Measurements from ENCODE around the gene PHLDB1.

The PHLDB1 gene

DNA sequence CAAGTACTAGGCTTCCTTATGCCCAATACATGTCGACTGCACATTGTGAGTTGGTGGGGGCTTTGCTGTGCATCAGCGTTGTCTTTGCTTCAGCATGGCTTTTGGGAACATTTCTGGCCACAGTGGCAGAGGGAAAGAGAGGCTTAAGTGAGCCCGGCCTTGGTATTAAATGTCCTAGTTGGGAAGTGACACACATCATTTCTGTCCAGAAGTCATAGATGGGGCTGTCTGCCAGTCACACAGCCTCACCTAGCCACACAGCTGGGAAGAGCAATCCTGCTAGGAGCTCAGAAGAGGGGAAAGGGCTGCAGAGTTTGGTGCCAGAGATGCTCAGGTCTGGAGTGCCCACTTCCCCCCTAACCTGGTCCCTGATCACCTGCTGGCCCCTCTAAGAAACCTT lies 44.4 kb downstream of the PHLDB1 start:
- DNase-seq: no peak
- in situ Hi-C loops (cut with HindIII; ENCODE audit: low pct_ligation_motif_present, low pct_unique_long_range_greater_than_20kb, low sequenced_read_pairs): no loop called here

GRCh38 chr11:118652681-118653181 lies 45.3 kb downstream of the PHLDB1 start:
- in situ Hi-C loops (cut with HindIII; ENCODE audit: low pct_ligation_motif_present, low pct_unique_long_range_greater_than_20kb, low sequenced_read_pairs): no loop called here
- DNase-seq: no peak

GRCh38 chr11:118653684-118654390 lies 46.4 kb downstream of the PHLDB1 start:
- DNase-seq: no peak
- in situ Hi-C loops (cut with HindIII; ENCODE audit: low pct_ligation_motif_present, low pct_unique_long_range_greater_than_20kb, low sequenced_read_pairs): no loop called here

DNA sequence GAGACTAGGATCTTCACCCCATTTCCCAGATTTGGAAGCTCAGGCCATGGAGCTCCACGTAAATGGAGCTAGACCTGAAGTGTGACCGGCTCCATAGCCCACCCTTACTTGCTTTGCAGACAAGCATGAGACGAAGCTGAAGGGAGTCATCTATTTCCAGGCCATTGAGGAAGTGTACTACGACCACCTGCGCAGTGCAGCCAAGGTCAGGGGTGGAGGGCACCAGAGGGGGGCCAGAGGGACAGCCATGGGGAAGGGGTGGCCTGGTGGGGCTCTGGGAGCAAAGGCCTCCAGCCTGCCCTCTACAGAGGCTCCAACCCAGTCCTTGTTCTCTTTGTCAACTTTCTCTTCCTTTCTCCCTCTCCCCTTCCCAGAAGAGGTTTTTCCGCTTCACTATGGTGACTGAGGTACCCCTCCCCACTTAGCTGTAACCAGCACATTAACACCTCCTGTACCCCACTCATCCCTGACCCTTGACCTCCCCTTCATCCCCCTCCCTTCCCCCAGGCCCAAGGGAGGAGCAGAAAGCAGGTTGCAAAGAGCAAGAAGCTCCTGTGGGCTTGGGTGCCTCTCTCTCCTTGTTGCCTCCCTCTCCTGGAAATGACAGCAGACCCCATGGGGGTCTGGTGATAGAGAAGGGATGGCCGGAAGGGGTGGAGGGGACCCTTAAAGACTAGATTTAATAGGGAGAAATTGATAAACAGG lies 48.2 kb downstream of the PHLDB1 start:
- no peak for DNase-seq
- in situ Hi-C loops (cut with HindIII; ENCODE audit: low pct_ligation_motif_present, low pct_unique_long_range_greater_than_20kb, low sequenced_read_pairs): no loop called here

DNA sequence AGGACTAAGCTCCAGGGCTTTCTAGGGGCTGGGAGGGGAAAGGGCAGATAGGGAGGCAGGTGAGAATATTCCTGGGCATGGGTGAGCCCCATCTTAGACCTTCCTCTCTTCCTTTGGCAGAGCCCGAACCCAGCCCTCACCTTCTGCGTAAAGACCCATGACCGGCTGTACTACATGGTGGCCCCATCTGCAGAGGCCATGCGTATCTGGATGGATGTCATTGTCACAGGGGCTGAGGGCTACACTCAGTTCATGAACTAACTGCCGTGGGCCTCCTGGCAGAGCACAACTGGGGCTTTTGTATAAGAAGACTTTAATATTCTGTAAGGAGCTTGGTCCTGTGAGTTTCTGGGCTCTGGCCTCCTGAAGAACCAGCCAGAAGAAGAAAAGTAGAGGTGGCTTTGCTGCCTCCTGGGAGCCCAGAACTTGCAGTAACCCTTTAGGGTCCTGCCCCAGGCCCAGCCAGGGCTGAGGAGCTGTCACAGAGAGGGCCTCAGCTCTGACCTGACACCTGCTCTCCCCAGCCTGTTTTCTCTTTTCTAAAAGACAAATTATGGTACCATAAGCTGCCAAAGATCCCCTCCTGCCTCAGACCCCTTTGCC lies 49.2 kb downstream of the PHLDB1 start:
- in situ Hi-C loops (cut with HindIII; ENCODE audit: low pct_ligation_motif_present, low pct_unique_long_range_greater_than_20kb, low sequenced_read_pairs): no loop called here
- no peak for DNase-seq

GRCh38 chr11:118657238-118657637 lies 49.8 kb downstream of the PHLDB1 start:
- in situ Hi-C loops (cut with HindIII; ENCODE audit: low pct_ligation_motif_present, low pct_unique_long_range_greater_than_20kb, low sequenced_read_pairs): no loop called here
- no peak for DNase-seq

GRCh38 chr11:118657709-118658428 lies 50.5 kb downstream of the PHLDB1 start:
- in situ Hi-C loops (cut with HindIII; ENCODE audit: low pct_ligation_motif_present, low pct_unique_long_range_greater_than_20kb, low sequenced_read_pairs): no loop called here
- DNase-seq: no peak

DNA sequence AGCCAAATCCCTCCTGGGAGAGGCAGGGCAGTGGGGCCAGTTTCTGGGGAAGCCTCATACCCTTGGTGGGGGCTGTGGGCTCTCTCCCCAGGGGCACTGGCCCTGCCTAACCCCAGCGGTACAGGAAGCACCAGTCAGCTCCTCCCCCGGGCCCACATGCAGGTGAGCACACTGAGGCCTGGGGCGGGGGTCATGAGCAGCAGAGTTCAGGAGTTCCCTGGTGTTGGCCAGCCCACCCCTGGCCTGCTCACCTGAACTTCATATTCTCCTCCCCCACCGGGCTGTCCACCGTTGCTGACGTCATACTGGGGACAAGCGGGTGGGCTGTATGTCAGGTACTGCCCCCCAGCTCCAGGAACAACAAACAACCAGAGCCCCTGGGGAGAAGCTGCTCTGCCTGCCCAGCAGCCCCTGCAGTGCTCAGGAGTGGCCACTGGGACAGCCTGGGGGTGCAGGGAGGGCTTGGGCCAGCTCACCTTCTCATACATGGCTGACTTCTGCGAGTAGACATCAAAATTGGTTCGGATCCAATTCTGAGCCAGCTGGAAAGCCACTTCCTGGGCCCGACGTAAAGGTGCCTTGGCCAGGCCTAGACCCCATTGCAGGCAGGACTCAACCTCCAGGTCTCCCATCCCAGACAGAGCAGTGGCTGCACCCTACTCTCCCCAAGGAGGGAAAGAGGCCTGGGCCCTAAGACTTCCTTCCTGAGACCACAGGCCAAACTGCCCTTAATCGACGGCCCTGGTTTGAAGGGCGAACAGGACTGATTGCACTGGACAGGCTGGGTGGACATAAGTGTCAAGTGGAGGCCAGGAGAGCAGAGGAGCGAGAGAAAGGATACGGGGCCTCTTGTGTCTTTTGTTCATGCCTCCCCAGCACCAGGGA lies 51.3 kb downstream of the PHLDB1 start:
- DNase-seq: peak; percentile 46
- in situ Hi-C loops (cut with HindIII; ENCODE audit: low pct_ligation_motif_present, low pct_unique_long_range_greater_than_20kb, low sequenced_read_pairs): no loop called here

- in situ Hi-C loops (cut with HindIII; ENCODE audit: low pct_ligation_motif_present, low pct_unique_long_range_greater_than_20kb, low sequenced_read_pairs): no loop called here
- DNase-seq: peak; percentile 85
Observed at GRCh38 chr11:118659314-118659952, 52.0 kb downstream of the PHLDB1 start.

DNA sequence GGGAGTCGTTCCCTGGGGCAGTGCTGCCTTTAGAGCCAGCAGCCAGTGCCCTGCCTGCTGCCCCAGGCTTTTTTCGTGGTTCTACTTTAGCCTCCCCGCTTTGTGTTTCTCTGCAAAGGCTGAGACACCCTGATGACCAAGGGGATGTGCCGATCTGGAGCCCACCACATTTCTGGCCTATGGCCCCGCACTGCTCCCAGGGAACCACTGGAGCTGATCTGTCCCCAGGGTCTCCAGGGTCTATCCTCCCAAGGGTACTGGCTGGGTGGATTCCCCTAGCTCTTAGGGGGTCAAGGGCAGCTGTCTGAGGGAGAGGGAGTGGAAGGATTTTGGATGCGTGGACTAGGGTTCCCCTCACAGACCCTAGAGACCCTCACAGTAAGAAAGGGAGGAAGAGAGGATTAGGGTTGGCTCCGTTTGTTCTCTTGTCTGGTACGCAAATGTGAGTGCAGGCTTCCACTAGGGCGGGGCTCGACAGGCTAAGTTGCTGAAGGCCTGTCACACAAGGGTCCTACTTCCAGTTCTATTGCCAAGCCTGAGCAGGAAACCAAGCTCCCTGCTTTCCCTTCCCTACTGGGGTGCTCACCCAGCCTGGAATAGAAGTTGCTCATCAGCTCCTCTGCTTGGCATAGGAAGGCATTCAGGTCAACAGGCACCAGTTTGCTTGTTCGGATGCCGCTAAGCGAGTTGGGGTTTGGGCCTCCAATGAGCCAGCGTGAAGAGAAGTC lies 52.7 kb downstream of the PHLDB1 start:
- DNase-seq: no peak
- in situ Hi-C loops (cut with HindIII; ENCODE audit: low pct_ligation_motif_present, low pct_unique_long_range_greater_than_20kb, low sequenced_read_pairs): no loop called here

DNA sequence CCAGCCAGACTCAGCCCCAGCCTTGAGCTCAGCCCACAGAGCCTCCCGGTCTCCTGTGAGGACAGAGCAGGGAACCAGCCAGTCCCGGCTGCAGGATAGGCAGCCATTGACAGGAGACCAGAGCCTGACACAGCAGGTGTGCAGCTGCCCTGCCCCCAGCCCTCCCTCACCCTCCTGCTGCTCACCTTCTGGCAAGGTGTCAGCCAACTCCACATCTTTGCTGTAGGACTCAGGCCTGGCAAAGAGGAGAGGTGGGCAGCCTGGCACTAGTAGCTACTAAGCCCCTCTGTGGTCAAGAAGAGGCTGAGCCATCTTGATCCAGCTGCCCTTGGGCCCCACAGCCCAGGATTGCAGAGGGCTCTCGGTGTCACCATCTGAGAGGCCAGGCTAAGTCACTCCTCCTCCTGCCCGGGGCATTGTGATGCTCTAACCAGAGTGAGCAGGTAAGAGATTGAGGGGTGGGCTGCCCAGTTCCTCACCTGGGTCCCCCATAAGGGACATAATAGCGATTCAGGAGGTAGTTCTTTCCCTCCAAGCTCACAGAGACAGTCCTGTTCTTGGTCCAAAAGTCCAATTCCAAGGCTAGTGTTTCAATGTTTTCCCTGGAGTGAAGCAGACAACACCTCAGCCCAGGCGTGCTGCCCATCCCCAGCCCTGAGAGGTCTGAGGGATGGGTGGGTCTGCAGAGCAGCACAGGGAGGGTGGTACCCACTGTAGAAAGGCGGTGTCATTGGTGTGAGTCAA lies 53.4 kb downstream of the PHLDB1 start:
- in situ Hi-C loops (cut with HindIII; ENCODE audit: low pct_ligation_motif_present, low pct_unique_long_range_greater_than_20kb, low sequenced_read_pairs): no loop called here
- no peak for DNase-seq

DNA sequence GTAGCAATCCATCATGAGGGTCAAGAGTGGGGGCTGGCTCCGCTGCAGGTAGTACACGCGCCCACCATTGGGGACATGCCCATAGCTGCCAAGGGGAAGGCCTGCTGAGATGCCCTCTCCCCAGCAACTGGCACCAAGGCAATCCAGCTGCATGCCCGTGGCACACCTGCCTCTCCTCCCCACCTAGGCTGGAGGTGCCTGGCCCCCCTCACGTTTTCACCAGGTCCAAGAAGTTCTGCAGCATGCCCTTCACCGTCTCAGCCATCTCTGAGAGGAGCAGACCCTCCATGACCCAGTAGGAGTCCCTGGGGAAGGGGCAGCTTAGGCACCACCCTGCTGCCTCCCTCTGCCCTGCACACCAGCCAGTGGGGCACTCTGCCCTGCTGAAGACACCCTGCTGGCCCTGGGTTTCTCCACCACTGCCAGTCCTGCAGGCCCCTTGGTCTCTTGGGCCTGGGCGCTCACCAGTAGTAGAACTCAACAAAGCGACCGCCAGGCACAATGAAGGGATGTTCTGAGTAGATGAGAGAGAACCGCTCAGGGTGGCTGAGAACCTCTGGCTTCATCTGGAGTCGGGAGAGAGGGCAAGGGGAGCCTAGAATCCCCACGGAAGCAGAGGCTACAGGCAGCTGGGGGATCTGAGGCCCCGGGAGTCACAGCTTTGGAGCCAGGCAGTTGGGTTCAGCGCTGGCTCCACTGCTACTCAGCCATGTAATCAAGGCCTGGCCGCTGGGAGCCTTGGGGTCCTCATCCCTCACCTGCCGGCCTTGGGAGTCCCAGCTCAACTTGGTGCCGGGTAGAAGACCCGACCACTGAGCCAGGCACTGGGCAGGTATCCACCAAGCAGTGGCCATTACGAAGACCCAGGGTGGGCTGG lies 54.2 kb downstream of the PHLDB1 start:
- in situ Hi-C loops (cut with HindIII; ENCODE audit: low pct_ligation_motif_present, low pct_unique_long_range_greater_than_20kb, low sequenced_read_pairs): no loop called here
- DNase-seq: no peak

- no peak for DNase-seq
- in situ Hi-C loops (cut with HindIII; ENCODE audit: low pct_ligation_motif_present, low pct_unique_long_range_greater_than_20kb, low sequenced_read_pairs): no loop called here
Observed at GRCh38 chr11:118662401-118663271, 55.2 kb downstream of the PHLDB1 start.

DNA sequence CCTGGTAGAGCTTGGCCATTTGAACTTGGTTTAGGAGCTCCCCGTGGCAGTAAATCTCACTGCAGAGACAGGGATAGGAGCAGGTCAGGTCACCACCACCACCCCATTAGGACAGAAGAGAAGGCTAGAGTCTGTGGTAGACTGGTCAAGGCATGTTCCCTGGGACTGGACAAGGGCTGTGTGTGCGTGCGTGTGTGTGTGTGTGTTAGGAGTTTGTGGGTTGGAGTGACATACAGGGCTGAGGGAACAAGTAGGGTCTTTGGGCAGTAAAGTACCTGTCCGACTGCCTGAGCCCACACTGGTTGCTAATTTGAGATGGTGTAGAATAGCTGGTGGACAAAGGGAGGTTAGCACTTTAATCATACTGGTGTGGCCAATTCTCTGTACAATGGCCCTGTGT lies 56.0 kb downstream of the PHLDB1 start:
- in situ Hi-C loops (cut with HindIII; ENCODE audit: low pct_ligation_motif_present, low pct_unique_long_range_greater_than_20kb, low sequenced_read_pairs): no loop called here
- DNase-seq: no peak

DNA sequence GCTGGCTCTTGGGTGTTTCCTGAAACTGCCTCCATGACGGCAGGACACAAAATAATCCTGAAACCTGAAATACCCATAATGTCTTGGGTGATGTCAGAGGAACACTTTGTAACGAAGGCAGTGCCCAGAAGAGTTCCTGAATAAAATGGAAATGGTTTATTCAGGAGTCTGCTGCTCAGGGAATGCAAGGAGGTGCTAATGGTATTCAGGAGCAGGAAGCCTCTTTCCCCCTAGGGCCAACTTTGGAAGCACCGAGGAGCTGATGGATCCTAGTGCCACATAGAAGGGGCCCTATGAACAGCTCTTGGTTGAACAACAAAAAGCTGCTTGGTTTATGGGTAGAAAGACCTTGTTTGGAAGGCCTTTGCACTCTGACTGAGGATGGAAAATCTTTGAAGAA lies 56.5 kb downstream of the PHLDB1 start:
- no peak for DNase-seq
- in situ Hi-C loops (cut with HindIII; ENCODE audit: low pct_ligation_motif_present, low pct_unique_long_range_greater_than_20kb, low sequenced_read_pairs): no loop called here
